HG02943 (cell line): ENCODE measurements around the gene MRPL17.

Experiments
- ATAC-seq: cut with Tn5 transposase; IDR thresholded peaks from one replicate; pipeline ENCODE4 v1.9.1; 2021; ENCODE audit warnings: mild to moderate bottlenecking, low read depth, moderate library complexity; ENCODE audit not compliant: unreplicated experiment

Gene MRPL17

GRCh38 chr11:6655020-6655789, 27.9 kb downstream of the MRPL17 start:
- no peak for ATAC-seq

DNA sequence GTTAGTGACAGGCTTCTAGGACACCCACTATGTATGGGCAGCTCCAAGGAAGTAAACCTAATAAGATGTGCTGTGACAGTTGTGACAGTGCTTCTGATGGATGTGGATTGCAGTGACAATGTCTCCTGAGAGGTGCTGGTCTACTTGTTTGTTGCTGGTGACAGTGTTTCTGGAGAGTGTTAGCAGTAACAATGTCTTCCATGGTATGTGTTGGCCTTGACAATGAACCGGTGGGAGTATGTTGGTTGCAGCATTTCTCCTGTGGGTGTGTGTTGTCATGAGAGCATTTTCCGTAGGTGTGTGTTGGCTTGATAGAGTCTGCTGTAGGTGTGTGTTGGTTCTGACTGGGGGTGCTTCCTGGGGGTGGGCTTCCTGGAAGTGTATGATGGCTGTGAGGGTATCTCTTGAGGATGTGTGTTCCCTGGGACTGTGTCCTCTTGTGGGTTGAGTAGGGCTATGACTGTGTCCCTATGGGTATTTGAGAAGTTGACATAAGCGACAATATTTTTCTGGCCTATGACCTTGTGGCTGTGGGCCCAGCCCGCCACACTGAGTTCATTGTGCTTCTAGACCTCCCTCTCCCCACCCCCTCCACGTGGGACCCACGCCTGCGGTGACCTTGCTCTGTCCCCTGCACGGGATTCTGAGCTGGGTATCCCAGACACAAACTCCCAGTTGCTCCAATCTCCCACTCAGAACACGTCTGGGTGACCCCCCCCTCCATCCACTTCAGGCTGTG, 28.7 kb downstream of the MRPL17 start:
- ATAC-seq: no peak

GRCh38 chr11:6653656-6654055, 29.5 kb downstream of the MRPL17 start:
- ATAC-seq: no peak

DNA sequence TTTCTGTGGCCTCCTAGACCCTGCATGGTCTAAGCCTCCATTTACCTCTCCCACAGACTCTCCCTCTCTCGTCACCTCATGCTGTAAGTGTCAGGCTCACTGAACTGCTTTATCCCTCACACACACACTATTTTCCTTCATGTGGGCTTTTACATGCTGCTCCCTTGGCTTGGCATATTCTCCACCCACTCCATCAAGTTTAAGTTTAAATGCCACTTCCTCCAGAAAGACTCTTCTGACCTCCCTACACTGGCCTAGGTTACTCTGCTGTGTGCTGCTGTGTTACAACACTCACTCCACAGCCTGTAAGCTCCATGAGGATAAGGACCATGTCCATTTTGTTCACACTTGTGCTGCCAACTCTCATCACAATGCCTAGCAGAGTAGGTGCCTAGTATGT, 30.0 kb downstream of the MRPL17 start:
- no peak for ATAC-seq

GRCh38 chr11:6652182-6652581, 31.0 kb downstream of the MRPL17 start:
- ATAC-seq: no peak

GRCh38 chr11:6650980-6651379, 32.2 kb downstream of the MRPL17 start:
- ATAC-seq: no peak

GRCh38 chr11:6650104-6650503, 33.0 kb downstream of the MRPL17 start:
- ATAC-seq: no peak

- no peak for ATAC-seq
These were observed 34.6 kb downstream of the MRPL17 start for GRCh38 chr11:6648501-6648900.

- no peak for ATAC-seq
These were observed 35.3 kb downstream of the MRPL17 start for GRCh38 chr11:6647836-6648235.

- peak; percentile 91 for ATAC-seq
These were observed 36.0 kb downstream of the MRPL17 start for GRCh38 chr11:6646918-6647679.

GRCh38 chr11:6646576-6646917, 36.6 kb downstream of the MRPL17 start:
- peak; percentile 14 for ATAC-seq

DNA sequence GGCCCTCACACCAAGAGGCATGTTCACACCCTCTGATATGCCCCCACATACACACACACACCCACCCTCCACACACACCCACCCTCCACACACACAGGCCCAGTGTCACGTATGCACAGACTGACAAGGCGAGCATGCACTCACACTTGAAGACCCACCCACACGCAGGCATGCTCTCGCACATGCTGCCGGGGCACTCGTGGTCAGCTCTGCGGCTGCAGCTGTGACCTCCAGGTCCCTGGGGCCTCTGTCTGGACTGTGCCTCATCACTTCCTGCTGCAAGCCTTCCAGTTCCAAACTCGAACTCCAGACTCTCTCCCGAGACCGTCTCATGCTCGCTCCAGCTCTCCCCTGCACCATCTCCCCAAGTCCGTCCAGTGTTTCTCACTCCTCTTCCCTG, 37.1 kb downstream of the MRPL17 start:
- ATAC-seq: no peak

DNA sequence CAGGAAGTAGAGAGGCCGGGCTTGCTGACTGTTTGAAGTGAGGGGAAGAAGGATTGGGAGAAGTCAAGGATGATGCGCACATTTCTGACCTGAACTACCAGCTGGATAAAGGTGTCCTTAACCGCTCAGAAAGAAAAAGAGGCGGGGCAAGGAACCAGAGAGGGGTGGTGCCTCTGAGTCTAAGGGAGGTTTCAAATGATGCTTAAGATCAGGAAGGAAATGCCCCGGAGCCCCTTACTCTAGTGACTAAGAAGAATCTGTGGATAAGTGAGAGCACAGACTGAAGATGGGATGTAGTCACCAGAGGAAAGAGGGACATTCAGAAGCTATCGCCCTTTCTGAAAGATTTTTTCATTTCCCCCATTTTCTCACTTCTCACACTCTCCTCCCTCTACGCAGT, 40.2 kb downstream of the MRPL17 start:
- ATAC-seq: no peak

GRCh38 chr11:6640985-6641701, 42.0 kb downstream of the MRPL17 start:
- ATAC-seq: no peak

DNA sequence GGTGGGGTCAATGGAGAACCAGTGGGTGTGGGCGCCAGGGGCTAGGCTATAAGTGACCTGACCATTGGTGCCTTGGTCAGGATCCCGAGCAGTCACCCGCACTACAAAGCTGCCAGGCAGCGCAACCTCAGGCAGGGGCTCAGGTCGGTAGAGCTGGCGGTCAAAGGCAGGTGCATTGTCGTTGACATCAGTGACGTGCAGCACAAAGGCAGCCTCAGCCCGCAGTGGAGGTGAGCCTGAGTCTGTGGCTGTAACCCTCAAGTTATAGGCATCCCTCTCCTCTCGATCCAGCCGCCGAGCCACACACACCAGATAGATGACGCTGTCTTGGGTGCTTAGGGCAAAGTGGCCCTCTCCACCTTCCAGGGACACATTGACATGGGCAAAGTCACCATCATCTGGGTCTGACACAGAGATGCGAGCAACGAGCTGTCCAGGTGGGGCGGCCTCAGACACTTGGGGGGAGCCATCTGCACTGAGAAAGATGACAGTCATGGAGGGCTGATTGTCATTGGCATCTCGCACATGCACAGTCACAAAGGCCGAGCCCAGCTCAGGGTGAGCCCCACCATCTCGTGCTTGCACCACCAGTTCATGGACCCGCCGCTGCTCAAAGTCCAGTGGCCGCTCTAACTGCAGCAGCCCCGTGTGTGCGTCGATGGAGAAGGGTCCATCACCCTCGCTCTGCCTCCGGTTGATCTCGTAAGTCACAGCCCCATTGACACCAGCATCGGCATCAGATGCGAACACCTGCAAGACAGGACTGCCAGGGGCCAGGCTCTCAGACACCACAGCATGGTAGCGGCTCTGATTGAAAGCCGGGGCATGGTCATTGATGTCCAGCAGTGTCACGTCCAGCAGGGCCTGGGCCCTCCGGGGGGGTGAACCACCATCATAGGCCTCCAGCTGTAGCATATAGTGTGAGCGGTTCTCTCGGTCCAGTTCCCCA, 42.8 kb downstream of the MRPL17 start:
- ATAC-seq: no peak

DNA sequence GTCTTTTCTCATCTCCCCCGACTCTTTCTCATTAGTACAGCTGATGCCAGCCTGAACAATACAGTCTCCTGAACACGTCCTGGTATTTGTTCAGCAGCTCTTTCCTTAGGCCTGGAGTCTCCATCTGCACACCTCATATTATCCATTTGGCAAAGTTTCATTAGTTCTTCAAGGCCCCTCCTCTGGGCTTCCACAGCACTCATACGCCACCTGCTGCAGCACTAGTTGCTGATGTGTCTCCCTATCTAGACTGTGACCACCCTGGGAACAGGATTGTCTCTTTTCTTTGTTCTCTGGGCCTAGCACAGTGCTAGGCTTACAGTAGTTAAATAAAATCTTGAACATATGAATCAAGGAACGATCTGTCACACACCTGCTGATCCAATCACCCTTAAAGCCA, 44.7 kb downstream of the MRPL17 start:
- ATAC-seq: no peak

- no peak for ATAC-seq
These were observed 45.3 kb downstream of the MRPL17 start for GRCh38 chr11:6637871-6638270.

GRCh38 chr11:6636480-6636879, 46.7 kb downstream of the MRPL17 start:
- ATAC-seq: no peak

DNA sequence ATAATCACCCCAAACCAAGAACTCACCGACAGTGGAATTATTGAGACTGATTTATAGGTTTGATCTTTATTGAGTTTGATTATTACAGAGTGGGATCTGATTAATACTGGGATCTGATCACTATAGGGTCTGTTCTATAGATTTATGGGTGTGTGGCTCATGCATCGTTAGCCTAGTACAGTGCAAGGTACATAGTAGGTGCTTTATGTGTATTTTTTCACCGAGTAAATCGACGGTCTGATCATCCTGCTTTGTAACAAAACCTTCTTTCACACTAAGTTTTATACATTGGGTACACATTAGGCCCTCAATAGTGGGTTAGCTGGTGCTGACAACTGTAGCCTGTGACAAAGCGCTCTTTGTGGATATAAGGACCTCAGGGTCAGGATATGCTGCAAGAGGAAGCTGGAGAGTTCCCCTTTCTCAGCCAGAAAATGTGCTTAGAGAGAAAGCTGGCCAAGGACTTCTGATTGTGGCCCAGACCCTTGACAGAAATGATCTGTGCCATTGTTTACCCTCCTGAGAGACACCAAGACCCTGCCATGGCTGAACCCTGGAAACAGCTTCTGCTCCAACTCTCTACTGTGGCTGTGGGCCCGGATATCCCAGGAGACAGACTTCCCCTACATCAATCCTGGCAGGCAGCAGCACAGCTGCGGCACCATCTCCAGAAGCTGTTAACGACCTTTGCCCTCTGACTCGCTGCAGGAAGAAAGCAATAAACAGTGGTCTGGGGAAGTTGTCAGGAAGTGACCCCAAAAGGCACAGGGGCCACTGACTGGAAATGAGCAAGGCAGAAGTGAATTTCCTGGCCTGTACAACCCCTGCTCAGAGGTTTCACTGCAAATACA, 47.8 kb downstream of the MRPL17 start:
- ATAC-seq: no peak
